Activated CD4-positive, alpha-beta T cell treated with anti-CD3 and anti-CD28 coated beads, Interleukin-10, Interleukin-2, amounts not matched to agents 100 ng/mL and 50 ng/mL, durations not matched to agents 16 hours and 8 hours (primary cell): ENCODE measurements around the gene TEX19.
"Not testable (repeated sequence)": the region's sequence is repeated elsewhere in the genome, so short reads cannot be mapped to it uniquely, and the experiment has no call there.

Experiments used
- DNase-seq: peaks from one replicate; pipeline ENCODE4 v3.0.0-alpha.2; 2020

Gene TEX19

DNA sequence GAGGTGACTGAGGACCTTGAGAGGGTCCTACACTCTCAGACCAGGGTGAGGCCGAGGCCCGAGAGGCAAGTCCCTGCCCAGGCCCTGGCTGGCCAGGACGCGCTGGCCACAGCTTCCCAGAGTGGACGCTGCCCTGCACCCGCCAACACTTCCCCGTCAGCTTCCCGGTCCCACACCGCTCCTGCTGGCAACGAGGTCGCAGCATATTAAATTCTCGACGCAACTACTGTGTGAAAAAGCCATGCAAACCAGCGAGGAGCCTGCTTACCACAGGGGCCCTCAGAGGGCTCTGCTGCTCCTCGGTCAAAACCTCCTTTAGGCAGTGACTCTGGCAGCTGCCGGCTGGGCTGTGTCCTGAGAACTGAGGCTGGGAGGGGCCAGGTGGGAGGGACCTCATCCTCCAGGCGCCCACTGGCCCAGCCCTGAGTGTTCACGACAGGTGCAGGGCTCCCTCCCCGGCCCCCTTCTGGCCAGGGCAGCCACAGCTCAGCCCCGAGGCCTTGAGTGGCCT is 2.1 kb upstream of the TEX19 start:
- no peak for DNase-seq

DNA sequence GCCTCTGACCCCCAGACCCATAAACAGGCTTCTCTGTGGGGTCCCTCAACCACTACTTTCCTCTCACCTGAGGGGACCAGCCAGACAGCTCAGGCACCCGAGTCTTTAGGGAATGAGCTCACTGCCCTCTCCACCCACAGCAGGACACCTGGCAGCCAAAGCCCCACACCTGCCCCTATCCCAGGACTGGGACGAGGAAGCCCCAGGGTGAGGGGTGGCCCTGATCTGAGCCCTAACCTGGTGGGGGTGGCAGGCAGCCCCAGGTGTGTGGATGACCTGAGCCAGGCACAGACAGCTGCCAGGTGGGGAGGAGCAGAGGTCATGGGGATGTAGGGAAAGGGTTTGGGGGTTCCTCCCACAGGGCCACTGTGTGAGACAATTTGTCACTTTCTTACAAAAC is 1.7 kb upstream of the TEX19 start:
- DNase-seq = no peak

DNA sequence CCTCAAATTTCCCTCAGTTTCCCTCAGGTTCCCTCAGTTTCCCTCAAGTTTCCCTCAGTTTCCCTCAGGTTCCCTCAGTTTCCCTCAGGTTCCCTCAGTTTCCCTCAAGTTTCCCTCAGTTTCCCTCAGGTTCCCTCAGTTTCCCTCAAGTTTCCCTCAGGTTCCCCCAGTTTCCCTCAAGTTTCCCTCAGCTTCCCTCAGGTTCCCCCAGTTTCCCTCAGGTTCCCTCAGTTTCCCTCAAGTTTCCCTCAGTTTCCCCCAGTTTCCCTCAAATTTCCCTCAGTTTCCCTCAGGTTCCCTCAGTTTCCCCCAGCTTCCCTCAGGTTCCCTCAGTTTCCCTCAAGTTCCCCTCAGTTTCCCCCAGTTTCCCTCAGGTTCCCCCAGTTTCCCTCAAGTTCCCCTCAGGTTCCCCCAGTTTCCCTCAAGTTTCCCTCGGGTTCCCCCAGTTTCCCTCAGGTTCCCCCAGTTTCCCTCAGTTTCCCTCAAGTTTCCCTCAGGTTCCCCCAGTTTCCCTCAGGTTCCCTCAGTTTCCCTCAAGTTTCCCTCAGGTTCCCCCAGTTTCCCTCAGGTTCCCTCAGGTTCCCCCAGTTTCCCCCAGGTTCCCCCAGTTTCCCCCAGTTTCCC is 516 bp downstream of the TEX19 start:
- DNase-seq = not testable (repeated sequence)

DNA sequence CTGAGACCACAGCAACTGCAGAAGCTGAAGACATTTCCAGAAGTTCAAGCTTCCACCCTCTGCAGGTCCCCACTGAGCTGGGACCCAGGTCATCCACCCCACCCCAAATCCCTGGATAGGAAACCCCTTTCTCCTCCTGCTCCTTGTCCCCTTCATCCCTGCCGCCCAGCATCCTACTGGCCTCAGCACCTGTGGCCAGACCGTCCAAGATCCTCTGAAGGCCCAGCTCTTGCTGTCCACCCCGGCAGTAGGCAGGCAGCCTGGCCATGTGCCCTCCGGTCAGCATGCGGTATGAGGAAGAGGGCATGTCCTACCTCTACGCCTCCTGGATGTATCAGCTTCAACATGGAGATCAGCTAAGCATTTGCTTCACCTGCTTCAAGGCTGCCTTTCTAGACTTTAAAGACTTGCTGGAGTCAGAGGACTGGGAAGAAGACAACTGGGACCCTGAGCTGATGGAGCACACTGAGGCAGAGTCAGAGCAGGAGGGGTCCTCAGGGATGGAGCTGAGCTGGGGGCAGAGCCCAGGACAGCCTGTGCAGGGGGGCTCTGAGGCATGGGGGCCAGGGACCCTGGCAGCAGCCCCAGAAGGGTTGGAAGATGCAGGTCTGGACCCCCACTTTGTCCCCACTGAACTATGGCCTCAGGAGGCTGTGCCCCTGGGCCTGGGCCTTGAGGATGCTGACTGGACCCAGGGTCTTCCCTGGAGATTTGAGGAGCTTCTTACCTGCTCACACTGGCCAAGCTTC is 3.0 kb downstream of the TEX19 start:
- no peak for DNase-seq

DNA sequence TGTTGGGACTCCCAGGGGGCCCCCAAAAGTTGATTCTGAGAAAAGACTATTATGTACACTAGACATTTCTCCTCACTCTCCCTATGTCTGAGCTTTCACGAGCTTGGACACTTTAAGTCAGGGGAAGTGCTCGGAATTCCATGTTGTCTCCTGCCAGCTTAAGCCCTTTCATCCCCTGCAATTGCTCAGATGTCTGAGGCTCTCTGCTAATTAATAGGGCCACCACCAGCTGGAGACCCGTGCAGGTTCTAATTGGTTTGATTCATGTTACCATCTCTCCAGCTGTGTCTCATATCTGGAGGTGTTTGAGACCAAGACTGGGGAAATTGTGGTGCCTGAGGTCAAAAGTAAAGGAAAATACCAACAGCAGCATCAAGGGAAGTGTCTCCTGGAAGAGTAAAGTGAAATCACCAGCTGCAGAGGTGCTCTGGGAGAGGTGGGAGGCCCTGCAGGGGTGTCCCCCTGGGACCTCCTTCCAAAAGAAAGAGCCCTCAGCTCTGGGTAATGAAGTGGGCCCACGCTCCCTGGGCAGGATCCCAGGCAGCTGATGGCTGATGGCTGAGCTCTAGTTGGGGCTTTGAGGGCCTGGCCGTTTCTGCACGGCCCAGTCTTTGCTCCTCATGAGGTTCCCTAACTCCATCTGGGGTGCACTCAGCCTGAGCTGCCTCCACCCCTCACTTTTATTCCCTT is 6.7 kb downstream of the TEX19 start:
- no peak for DNase-seq

DNA sequence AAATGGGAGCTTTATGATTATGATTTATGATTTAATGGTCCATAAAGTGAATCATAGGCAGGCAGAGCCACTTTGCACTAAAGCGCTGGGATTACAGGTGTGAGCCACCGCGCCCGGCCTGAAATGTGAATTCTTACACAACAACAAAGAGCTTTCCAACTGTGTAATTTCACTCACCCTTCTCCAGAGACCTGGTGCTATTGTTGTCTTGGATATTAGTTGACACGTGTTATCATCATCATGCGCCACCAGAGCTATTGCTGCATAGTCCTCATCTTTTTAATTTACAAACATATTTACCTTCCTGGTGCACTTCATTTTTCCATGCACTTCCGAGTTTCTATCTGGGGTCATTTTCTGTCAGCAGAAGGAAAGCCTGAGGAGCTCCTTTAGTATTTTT is 7.7 kb downstream of the TEX19 start:
- DNase-seq = no peak

DNA sequence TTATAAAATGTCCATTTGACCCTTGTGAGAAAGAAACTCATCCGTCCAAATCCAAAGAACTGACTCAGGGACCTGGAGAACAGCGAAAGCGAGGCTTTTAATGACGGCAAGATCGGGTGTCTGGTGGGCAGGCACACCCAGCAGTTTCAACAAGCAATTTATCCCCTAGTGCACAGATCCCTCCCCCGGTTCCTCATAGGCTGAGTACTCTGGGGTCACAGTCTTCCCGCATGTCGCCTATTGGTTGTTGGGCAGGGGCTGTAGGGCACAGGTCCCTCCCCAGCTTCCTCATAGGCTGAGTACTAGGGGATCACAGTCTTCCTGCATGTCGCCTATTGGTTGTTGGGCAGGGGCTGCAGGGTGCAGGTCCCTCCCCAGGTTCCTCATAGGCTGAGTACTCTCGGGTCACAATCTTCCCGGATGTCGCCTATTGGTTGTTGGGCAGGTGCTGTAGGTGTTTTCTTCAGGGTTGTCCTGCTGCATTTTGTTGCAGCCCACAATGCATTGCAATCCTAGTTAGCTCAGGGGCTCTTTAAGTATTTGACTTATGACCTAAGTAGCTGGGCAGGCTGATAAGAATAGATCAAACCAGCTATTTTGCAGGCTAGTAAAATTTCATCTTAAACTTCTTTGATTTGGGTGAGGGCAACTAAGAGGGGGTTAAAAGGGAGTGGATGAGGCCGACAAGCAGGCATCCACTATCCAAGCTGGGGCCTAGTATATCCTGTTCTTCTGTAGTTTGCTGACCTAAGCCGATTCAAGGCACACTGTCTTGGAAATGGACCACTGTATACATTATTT is 8.9 kb downstream of the TEX19 start:
- peak; percentile 21 for DNase-seq

DNA sequence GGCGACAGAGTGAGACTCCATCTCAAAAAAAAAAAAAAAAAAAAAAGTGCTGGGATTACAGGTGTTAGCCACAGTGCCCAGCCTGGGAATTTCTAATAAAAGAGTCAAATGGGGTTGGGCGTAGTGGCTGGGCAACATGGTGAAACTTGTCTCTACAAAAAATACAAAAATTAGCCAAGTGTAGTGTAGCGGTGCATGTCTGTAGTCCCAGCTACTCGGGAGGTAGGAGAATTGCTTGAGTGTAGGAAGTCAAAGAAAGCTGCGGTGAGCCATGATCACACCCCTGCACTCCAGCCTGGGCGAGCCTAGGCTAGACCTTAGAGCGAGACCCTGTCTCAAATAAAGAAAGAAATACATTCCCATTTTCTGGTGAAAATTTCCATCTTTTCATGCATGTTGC is 10.2 kb downstream of the TEX19 start:
- no peak for DNase-seq

DNA sequence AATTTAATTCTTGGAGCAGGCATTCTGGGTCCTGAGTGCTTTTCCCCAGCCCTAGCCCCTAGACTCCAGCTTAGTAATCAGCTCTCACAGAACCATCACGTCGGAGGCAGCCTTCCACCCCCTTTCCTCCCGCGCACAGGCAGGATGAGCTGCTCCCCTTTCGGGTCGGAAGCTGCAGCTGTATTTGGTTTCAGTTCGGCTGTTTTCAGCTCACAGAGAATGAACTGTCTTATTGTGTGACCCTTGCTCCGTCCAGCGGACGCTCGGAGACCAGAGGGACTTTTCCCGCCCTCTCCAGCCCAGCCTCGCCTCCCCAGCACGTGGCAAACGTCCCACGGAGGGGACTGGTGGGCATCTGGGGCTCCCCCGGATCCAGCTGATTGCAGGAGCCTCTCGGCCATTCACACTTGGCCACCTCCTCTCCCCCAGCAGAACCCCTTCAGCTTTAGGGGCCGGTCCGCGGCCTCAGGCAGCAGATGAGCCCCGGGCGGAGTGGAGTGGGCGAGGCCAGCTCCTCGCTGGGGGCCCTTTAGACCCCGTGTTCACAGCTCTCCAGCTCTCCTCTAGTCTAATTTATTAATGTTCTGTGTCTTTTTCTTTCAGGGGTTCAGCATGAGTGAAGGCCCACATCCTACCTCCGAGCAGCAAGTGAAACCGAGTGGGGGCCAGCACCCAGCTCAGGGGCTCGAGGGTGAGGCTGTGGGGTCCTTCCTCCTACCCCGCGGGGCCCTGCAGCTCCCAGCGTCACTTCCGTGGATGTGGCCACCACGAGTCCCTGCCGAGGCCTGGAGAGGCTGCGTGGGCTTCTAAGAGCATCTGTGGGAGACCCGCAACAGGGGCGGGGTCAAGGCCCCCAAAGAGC is 11.7 kb downstream of the TEX19 start:
- DNase-seq = peak; percentile 36

DNA sequence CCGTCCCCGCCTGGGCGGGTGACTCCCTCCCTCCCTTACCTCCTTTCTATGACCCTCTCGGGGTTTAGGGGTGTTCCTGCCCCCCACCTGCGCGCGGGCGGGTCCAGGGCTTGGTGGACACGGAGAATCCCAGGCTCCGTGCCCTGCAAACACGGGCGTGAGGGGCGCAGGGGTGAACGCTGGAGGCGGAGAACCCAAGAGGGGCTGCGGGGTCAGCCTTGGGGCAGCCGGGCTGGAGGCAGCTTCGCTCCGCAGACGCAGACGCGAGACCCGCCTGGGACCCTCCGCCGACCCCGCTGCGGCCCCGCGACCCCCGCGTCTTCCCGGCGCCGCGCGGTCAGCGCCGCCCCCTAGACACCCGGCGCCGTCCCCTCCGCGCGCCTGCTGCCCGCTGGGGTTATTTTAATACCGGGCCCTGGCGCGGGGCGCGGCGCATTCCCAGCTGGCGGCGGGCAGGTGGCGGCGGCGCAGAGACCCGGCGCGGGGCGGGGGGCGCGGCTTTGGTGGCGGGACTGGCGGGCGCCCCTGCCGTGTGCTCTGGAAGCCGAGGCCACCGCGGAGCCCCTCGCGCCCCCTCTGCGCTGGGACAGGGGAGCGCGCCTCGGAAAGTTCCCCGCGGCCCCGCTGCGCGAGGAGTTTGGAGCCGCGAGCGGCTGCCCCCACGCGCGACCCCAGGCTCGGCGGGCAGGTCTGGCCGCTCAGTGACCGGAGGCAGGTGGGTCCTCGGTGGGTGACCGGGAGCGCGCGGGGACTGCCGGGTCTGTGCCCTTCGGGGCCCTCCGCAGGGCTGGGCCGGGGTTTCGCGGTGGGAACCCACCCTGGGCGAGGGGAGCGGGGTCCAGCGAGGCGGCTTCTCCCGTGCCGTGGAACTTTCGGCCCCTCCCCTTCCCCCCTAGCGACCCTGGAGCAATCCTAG is 12.5 kb downstream of the TEX19 start, which contains the start of gene UTS2R:
Gene UTS2R (plus strand): TSS at position 433 of the 916 bp plus-strand sequence. CDS start 2,560 bp downstream, outside the sequence.
- DNase-seq = no peak

DNA sequence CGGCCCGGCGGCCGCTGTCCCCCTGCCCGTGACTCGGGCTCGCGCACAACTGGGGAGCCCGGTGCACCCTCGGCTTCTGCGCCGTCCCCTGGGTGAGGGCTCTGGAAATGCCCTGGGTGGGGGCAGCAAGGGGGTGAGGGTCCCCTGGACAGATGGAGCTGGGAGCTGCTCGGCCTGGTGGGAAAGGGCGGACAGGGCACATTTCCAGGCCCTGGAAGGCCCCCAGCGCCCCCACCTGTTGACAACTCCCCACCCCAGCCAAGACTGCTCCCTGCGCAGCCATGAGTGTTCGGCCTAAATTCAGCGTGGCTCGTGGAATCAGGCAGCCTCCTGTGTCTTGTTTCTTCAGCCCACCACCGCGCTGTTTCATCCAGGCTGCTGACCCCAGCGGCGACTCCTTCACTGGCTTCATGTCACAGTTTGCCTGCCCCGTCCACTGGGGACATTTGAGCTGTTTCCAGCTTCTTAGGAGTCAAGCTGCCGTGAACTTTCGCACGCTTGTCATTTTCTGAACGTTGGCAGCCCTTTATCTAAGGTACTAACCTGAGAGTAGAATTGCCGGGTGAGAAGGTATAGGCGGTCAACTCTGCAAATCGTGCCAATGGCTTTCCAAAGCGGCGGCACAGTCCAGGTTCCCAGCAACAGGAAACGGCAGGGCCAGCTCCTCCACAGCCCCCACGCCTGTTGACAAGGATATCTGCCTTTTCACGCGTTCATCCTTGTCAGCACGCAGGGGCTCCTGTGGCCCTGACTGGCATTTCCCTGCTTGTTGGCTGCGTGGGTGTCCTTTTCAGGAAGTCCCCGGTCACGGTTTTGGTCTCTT is 13.4 kb downstream of the TEX19 start:
- DNase-seq = no peak

DNA sequence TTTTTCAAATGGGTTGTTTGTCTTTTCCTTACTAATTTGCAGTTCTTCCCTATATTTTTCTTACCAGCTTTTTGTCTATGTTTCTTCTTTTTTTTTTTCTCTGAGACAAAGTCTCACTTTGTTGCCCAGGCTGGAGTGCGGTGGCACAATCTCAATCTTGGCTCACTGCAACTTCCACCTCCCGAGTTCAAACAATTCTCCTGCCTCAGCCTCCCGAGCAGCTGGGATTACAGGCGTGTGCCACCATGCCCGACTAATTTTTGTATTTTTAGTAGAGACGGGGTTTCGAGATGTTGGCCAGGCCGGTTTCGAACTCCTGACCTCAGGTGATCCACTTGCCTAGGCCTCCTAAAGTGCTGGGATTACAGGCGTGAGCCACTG is 14.0 kb downstream of the TEX19 start:
- not testable (repeated sequence) for DNase-seq

DNA sequence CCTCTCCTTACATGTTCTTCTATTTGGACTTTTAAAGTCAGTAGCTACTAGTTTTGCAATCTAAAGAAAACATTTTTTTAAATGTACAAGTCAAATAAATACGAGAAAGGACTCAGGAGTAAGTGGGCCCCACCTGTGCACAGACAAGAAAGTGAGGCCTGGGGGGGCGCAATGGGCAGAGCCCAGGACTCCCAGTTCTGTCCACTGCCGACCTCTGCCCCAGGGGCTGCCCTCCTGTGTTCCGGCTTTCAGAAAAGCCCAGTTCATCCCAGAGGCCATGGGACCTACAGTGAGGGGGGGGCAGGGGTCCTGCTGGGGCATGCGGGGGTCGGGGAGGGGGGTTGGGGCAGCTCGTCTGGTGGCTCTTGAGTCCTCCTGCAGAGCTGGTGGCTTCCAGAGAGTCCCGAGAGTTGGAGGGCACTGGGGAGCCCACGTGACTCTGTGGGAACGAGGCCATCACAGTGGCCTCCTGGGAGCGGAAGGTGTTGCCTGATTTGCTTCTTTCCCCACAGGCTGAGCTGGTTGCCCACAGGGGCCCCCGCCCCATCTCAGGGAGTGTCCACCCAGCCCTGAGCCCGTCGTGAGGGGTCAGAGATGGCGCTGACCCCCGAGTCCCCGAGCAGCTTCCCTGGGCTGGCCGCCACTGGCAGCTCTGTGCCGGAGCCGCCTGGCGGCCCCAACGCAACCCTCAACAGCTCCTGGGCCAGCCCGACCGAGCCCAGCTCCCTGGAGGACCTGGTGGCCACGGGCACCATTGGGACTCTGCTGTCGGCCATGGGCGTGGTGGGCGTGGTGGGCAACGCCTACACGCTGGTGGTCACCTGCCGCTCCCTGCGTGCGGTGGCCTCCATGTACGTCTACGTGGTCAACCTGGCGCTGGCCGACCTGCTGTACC is 14.9 kb downstream of the TEX19 start:
- no peak for DNase-seq

DNA sequence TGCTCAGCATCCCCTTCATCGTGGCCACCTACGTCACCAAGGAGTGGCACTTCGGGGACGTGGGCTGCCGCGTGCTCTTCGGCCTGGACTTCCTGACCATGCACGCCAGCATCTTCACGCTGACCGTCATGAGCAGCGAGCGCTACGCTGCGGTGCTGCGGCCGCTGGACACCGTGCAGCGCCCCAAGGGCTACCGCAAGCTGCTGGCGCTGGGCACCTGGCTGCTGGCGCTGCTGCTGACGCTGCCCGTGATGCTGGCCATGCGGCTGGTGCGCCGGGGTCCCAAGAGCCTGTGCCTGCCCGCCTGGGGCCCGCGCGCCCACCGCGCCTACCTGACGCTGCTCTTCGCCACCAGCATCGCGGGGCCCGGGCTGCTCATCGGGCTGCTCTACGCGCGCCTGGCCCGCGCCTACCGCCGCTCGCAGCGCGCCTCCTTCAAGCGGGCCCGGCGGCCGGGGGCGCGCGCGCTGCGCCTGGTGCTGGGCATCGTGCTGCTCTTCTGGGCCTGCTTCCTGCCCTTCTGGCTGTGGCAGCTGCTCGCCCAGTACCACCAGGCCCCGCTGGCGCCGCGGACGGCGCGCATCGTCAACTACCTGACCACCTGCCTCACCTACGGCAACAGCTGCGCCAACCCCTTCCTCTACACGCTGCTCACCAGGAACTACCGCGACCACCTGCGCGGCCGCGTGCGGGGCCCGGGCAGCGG is 15.7 kb downstream of the TEX19 start:
- DNase-seq = no peak

DNA sequence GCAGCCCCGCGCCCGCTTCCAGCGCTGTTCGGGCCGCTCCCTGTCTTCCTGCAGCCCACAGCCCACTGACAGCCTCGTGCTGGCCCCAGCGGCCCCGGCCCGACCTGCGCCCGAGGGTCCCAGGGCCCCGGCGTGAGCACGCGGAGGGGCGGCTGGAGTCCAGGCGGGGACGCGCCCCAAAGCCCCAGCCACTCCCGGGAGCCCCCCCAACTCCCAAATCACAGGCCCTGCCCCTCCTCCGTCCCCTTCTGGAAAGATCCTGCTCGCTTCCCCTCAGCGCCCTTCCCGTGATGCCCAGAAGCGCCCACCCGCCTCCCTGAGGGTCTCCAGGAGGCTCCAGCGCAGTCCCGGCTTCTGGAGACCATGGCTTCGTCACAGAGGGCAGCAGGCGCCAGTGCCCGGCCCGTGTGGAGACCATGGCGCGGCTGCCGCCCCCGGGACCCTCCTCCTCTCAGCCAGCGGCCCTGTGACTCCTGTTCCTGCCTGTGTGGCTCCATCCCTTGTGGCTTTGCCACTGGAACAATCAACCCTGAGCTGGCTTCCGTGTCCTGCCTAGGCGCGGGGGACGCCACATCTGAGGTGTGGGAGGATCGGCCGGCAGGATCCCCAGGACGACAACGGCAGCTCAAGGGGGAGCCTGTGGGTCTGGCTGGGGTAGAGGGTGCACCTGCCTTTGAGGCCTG is 16.5 kb downstream of the TEX19 start:
- no peak for DNase-seq

DNA sequence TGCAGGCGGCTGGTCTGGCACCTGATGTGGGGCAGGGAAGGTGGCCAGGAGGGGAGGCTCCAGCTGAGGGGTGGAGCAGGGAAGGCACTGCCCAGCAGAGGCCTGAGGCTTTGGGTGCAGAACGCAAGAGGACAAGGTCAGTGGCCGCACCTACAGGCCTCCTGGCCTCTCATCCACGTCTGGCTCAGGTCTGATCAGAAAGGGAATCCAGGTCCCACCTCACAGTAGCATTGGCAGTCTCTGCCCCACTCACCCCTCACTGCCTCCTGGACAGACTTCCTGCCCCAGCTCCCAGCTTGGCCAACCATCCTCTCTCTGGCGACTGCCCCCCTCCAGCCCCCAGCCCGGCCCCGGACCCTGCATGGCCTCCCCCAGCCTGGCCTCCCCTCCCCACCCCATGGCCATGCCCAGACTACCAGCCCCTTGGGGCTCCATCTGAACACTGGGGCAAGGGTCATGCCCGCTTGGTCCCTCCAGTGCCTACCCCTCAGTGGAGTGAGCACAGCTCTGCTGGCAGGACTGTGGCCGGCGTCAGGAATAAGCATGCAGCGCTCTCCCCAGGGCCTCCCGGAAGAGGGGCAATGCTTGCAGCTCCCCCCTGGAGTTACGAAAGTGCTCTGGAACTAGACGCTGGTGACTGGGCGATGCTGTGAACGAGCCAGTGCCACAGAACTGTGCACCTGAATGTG is 17.1 kb downstream of the TEX19 start:
- no peak for DNase-seq

DNA sequence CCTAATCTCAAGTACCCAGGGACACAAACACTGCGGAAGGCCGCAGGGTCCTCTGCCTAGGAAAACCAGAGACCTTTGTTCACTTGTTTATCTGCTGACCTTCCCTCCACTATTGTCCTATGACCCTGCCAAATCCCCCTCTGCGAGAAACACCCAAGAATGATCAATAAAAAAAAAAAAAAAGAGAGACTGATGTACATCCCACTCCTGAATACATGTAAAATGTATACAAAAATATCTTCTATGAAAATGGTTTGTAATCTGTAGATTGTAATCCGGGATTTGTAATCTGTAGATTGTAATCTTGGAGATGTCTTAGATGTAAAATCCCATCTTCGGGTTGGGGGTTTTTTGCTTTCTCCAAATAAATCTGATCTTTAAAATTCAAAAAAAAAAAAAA is 18.2 kb downstream of the TEX19 start:
- not testable (repeated sequence) for DNase-seq
